ENCODE measurements around the gene SUPT4H1. TPM values are rescaled to one million over a fixed set of nuclear protein-coding genes. Genes with fewer than 3 reads are reported as not detected.

SUPT4H1 gene
- total RNA-seq, 1 experiment from 2014 or later, result 109 TPM

DNA sequence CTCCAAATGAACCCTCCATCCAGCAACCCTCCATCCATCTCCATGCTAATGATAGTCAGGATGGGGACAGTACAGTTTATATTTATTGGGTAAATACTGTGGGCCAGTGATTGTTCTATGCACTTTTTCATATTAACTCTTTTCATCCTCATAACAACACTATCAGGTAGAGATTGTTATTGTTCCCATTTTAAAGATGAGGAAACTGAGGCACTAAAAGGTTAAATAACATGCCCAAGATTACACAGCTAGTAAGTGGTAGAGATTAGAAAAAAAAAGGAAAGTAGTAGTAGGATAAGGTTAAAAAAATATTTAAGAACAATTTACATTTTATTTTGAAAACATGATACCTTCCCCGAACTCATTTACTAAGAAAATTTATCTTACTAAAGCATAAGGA lies 21.9 kb upstream of the SUPT4H1 start:
- Histone ChIP-seq H2BK120ac (ENCODE audit: low read depth, low read length, poor library complexity, severe bottlenecking) (no peak overlapping the region), H3K18ac (ENCODE audit: insufficient read length, low read depth, low read length) (no peak overlapping the region), H4K8ac (replicated peaks; ENCODE audit: insufficient read length, low read depth, low read length) (no peak overlapping the region), H3T11ph (ENCODE audit: low read length) (no peak overlapping the region), H4K5ac (ENCODE audit: insufficient read length, low read depth, low read length) (no peak overlapping the region), H3K27me3 (ENCODE audit: insufficient read depth, low read length) (no peaks in the 10 kb centered on the region), H3K79me2 (ENCODE audit: insufficient read depth, low read length) (no peaks in the 10 kb centered on the region), H3K4me2 (ENCODE audit: insufficient read depth, insufficient read length, low read length) (no peak overlapping the region), H3K9me3 (ENCODE audit: control insufficient read depth, low read depth, low read length) (no peaks in the 10 kb centered on the region), H3K23me2 (ENCODE audit: insufficient read length, low read depth, low read length, poor library complexity, severe bottlenecking) (no peaks in the 10 kb centered on the region), H3K4ac (ENCODE audit: low read depth, low read length) (no peak overlapping the region), H2BK20ac (ENCODE audit: low read depth, low read length, poor library complexity, severe bottlenecking) (no peak overlapping the region), H3K56ac (ENCODE audit: insufficient read length, low read depth, low read length) (no peak overlapping the region), H3K27ac (ENCODE audit: insufficient read length, low read depth, low read length) (no peak overlapping the region), H3K23ac (ENCODE audit: insufficient read length, low read depth, low read length) (no peak overlapping the region), H3K9ac (ENCODE audit: extremely low read depth, insufficient read length, low read length) (no peak overlapping the region), H3K4me1 (ENCODE audit: insufficient read depth, low read length) (peaks cover 9% of the 10 kb centered on the region; the same call in 1 of the 2 replicates), H3K14ac (ENCODE audit: insufficient read depth, low read length) (no peak overlapping the region), H3K79me1 (ENCODE audit: insufficient read depth, low read depth, low read length, poor library complexity, severe bottlenecking) (no peaks in the 10 kb centered on the region), H2BK12ac (ENCODE audit: insufficient read length, low read depth, low read length) (no peak overlapping the region), H2BK5ac (ENCODE audit: insufficient read length, low read length) (no peak overlapping the region), H4K20me1 (ENCODE audit: control insufficient read depth, insufficient read depth, insufficient read length) (no peaks in the 10 kb centered on the region), H4K91ac (ENCODE audit: insufficient read length, low read depth, low read length) (no peak overlapping the region), H2BK15ac (ENCODE audit: low read depth, low read length) (no peak overlapping the region), H2AFZ (ENCODE audit: low read length) (no peak overlapping the region), H2AK5ac (ENCODE audit: insufficient read length, low read length) (no peak overlapping the region)
- no peak for DNase-seq
- Mint-ChIP-seq H3K27ac (no peak overlapping the region), H3K4me1 (peaks cover 27 to 29% of the 10 kb centered on the region in 2 experiments), H3K4me3 (no peak overlapping the region), H3K36me3 (ENCODE audit: insufficient read depth in 1 of 3, low read depth in 3 of 3) (no peaks in the 10 kb centered on the region), H3K9me3 (no peaks in the 10 kb centered on the region), H3K27me3 (ENCODE audit: low read depth) (no peaks in the 10 kb centered on the region; the same call in 1 of the 2 replicates)
- TF ChIP-seq, protein P1, sequence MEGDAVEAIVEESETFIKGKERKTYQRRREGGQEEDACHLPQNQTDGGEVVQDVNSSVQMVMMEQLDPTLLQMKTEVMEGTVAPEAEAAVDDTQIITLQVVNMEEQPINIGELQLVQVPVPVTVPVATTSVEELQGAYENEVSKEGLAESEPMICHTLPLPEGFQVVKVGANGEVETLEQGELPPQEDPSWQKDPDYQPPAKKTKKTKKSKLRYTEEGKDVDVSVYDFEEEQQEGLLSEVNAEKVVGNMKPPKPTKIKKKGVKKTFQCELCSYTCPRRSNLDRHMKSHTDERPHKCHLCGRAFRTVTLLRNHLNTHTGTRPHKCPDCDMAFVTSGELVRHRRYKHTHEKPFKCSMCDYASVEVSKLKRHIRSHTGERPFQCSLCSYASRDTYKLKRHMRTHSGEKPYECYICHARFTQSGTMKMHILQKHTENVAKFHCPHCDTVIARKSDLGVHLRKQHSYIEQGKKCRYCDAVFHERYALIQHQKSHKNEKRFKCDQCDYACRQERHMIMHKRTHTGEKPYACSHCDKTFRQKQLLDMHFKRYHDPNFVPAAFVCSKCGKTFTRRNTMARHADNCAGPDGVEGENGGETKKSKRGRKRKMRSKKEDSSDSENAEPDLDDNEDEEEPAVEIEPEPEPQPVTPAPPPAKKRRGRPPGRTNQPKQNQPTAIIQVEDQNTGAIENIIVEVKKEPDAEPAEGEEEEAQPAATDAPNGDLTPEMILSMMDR (conservative IDR thresholded peaks at IDR 0.05), result no peak
- no CpG with 5 or more reads among the region's 1 CpG for WGBS (ENCODE audit: extremely low coverage, insufficient read length, low lambda C conversion rate)

All from H9 (cell line).